GM23248 (cell line): Measurements from ENCODE around the gene BECN2.

Experiments used
- EZH2 ChIP-seq: fragments of 200-600 bp; sonication (generic); IDR thresholded peaks from 2 replicates; pipeline ENCODE4 v1.6.1; 2018; ENCODE audit warnings: antibody characterized with exemption, mild to moderate bottlenecking; ENCODE audit not compliant: insufficient read depth, poor library complexity, severe bottlenecking
- EZH2phosphoT487 ChIP-seq: fragments of 200-600 bp; sonication (generic); IDR thresholded peaks from 2 replicates; pipeline ENCODE4 v1.6.1; 2018; ENCODE audit warnings: antibody characterized with exemption, moderate library complexity, mild to moderate bottlenecking, low read depth; ENCODE audit not compliant: insufficient read depth

- TF ChIP-seq EZH2 = no peak
- no peak for TF ChIP-seq EZH2phosphoT487
These were observed 13.3 kb upstream of the BECN2 start for GRCh38 chr1:241944300-241944699.
